CD4-positive, alpha-beta memory T cell (primary cell): ENCODE data around the gene LAMC1. TPM values are rescaled to one million over a fixed set of nuclear protein-coding genes. Genes with fewer than 3 reads are reported as not detected.
A peak's percentile ranks its signal among the peaks of the same experiment; 100 is the strongest.

Experiments used
- CTCF ChIA-PET: fragments of 350-600 bp; sonication (Branson Sonifier 250); formaldehyde crosslinking; loops from one replicate; lab custom pipeline; 2021; ENCODE audit warnings: inconsistent platforms; ENCODE audit not compliant: partially characterized antibody; lab: Charles Lee
- POLR2A ChIA-PET: fragments of 350-600 bp; sonication (Branson Sonifier 250); formaldehyde crosslinking; loops from one replicate; lab custom pipeline; 2021; ENCODE audit not compliant: partially characterized antibody; lab: Charles Lee
- DNase-seq, 5 donors: peaks; one replicate each; pipeline versions ENCODE4 v3.0.0 to v3.0.0-alpha.2; 2020 to 2022; ENCODE audit warnings: mixed read lengths in 1 of 5
- H3K27ac ChIP-seq: one replicate; pipeline ENCODE4 v1.7.0; 2013; ENCODE audit warnings: low read depth, low read length
- H3K27me3 ChIP-seq: 2 replicates; pipeline ENCODE4 v1.7.0; 2013; ENCODE audit warnings: mild to moderate bottlenecking, low read length, moderate library complexity; ENCODE audit not compliant: insufficient read depth
- H3K36me3 ChIP-seq: 2 replicates; pipeline ENCODE4 v1.7.0; 2013; ENCODE audit warnings: mild to moderate bottlenecking, low read length, moderate library complexity; ENCODE audit not compliant: insufficient read depth
- H3K4me1 ChIP-seq: 2 replicates; pipeline ENCODE4 v1.7.0; 2013; ENCODE audit warnings: mild to moderate bottlenecking, low read length, moderate library complexity; ENCODE audit not compliant: insufficient read depth
- H3K4me3 ChIP-seq, 2 donors: one replicate each; pipeline ENCODE4 v1.7.0; 2013; ENCODE audit warnings: low read length in 2 of 2, mild to moderate bottlenecking in 1 of 2
- H3K9me3 ChIP-seq, 2 donors: one replicate each; pipeline ENCODE4 v1.7.0; 2013; ENCODE audit warnings: low read length in 2 of 2, control low read depth in 1 of 2; ENCODE audit not compliant: control insufficient read depth in 1 of 2
- H3K27ac Mint-ChIP-seq, 7 donors: one replicate each; pipeline ENCODE4 v1.8.0; 2020 to 2021; ENCODE audit warnings: mixed read lengths in 7 of 7, mild to moderate bottlenecking in 6 of 7, inconsistent platforms in 3 of 7, moderate library complexity in 3 of 7
- H3K27me3 Mint-ChIP-seq, 2 donors: one replicate each; pipeline ENCODE4 v1.8.0; 2020 to 2021; ENCODE audit warnings: mixed read lengths in 2 of 2
- H3K36me3 Mint-ChIP-seq, 2 donors: one replicate each; pipeline ENCODE4 v1.8.0; 2020 to 2021; ENCODE audit warnings: mixed read lengths in 2 of 2, inconsistent platforms in 1 of 2, mild to moderate bottlenecking in 1 of 2
- H3K4me1 Mint-ChIP-seq, 4 donors: one replicate each; pipeline ENCODE4 v1.8.0; 2020 to 2021; ENCODE audit warnings: mixed read lengths in 4 of 4, mild to moderate bottlenecking in 1 of 4
- H3K4me3 Mint-ChIP-seq, 8 donors: one replicate each; pipeline ENCODE4 v1.8.0; 2020 to 2021; ENCODE audit warnings: mixed read lengths in 8 of 8, mild to moderate bottlenecking in 7 of 8, moderate library complexity in 6 of 8, inconsistent platforms in 3 of 8
- H3K9me3 Mint-ChIP-seq, 8 donors: one replicate each; pipeline ENCODE4 v1.8.0; 2020 to 2021; ENCODE audit warnings: mixed read lengths in 8 of 8, mild to moderate bottlenecking in 5 of 8, inconsistent platforms in 3 of 8, moderate library complexity in 1 of 8
- intact Hi-C: fragments of 100-400 bp; cut with micrococcal nuclease; formaldehyde crosslinking; loops from one replicate; pipeline ENCODE4 v1.15.1; 2023
- polyA plus RNA-seq, 2 donors: library from polyadenylated mRNA; unstranded; fragments of 300-500 nt; fragmentation: Illumina TruSeq; gene quantifications; one replicate each; pipeline ENCODE4 v1.2.3, GENCODE V29; 2021
- total RNA-seq, 2 experiments: library from RNA; stranded (reverse); gene quantifications; one replicate each; pipeline ENCODE4 v1.2.3, GENCODE V29; 2021

Gene LAMC1
- total and polyA plus RNA-seq, 4 experiments from 2014 or later = 0.49 to 0.50 TPM; not detected in 2

GRCh38 chr1:183021405-183022201 lies 1.6 kb upstream of the LAMC1 start:
- intact Hi-C loops = no loop called here
- peaks cover 10% of the 10 kb centered on the region for H3K4me1 ChIP-seq
- POLR2A ChIA-PET = no interaction called here
- H3K27ac Mint-ChIP-seq = no peak overlapping the region
- no peaks in the 10 kb centered on the region for H3K36me3 ChIP-seq
- H3K27me3 Mint-ChIP-seq = peaks cover 52 to 58% of the 10 kb centered on the region in 2 donors
- H3K4me3 ChIP-seq = no peak overlapping the region
- no peak overlapping the region for H3K27ac ChIP-seq
- peaks cover 11 to 22% (median 17%) of the 10 kb centered on the region in 4 donors for H3K4me1 Mint-ChIP-seq
- peaks cover 0 to 9% (median 3%) of the 10 kb centered on the region in 8 donors for H3K9me3 Mint-ChIP-seq
- no peaks in the 10 kb centered on the region for H3K9me3 ChIP-seq
- no peak for DNase-seq
- H3K4me3 Mint-ChIP-seq = peak overlapping the region in 6 of 8 donors; percentile 1 to 58 (median 22)
- CTCF ChIA-PET = no interaction called here
- H3K36me3 Mint-ChIP-seq = peaks cover 0 to 1% of the 10 kb centered on the region in 2 donors
- H3K27me3 ChIP-seq = peaks cover 25% of the 10 kb centered on the region

GRCh38 chr1:183022202-183023145 lies 746 bp upstream of the LAMC1 start:
- CTCF ChIA-PET = no interaction called here
- peak in 1 of 5 donors; percentile 36 for DNase-seq
- intact Hi-C loops = no loop called here
- H3K4me1 ChIP-seq = peaks cover 10% of the 10 kb centered on the region
- Mint-ChIP-seq H3K4me1 (peaks cover 11 to 22% (median 17%) of the 10 kb centered on the region in 4 donors), H3K4me3 (peak overlapping the region; percentile 51 to 72 (median 60)), H3K27ac (no peak overlapping the region), H3K36me3 (peaks cover 0 to 1% of the 10 kb centered on the region in 2 donors), H3K27me3 (peaks cover 55 to 56% of the 10 kb centered on the region in 2 donors), H3K9me3 (peaks cover 0 to 7% (median 3%) of the 10 kb centered on the region in 8 donors)
- no peak overlapping the region for H3K4me3 ChIP-seq
- no peaks in the 10 kb centered on the region for H3K9me3 ChIP-seq
- no peak overlapping the region for H3K27ac ChIP-seq
- peaks cover 30% of the 10 kb centered on the region for H3K27me3 ChIP-seq
- POLR2A ChIA-PET = no interaction called here
- no peaks in the 10 kb centered on the region for H3K36me3 ChIP-seq

DNA sequence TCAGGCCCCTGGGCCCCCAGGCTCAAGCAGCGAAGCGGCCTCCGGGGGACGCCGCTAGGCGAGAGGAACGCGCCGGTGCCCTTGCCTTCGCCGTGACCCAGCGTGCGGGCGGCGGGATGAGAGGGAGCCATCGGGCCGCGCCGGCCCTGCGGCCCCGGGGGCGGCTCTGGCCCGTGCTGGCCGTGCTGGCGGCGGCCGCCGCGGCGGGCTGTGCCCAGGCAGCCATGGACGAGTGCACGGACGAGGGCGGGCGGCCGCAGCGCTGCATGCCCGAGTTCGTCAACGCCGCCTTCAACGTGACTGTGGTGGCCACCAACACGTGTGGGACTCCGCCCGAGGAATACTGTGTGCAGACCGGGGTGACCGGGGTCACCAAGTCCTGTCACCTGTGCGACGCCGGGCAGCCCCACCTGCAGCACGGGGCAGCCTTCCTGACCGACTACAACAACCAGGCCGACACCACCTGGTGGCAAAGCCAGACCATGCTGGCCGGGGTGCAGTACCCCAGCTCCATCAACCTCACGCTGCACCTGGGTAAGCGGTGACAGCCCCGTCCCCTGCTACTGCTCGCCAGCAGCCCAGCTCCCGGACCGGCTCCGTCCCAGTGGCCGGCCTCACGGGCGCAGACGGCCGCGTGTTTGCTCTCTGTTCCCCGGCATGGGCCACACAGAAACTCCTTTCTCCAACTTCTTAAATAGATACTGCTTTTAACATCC lies 539 bp downstream of the LAMC1 start:
- ChIA-PET POLR2A (no interaction called here), CTCF (no interaction called here)
- Mint-ChIP-seq H3K4me1 (peaks cover 11 to 22% (median 17%) of the 10 kb centered on the region in 4 donors), H3K36me3 (peaks cover 0 to 1% of the 10 kb centered on the region in 2 donors), H3K27ac (no peak overlapping the region), H3K4me3 (peak overlapping the region; percentile 58 to 87 (median 80)), H3K9me3 (peaks cover 0 to 7% (median 2%) of the 10 kb centered on the region in 8 donors), H3K27me3 (peaks cover 55 to 59% of the 10 kb centered on the region in 2 donors)
- H3K27ac ChIP-seq = no peak overlapping the region
- intact Hi-C loops = no loop called here
- H3K4me1 ChIP-seq = peaks cover 10% of the 10 kb centered on the region
- H3K27me3 ChIP-seq = peaks cover 30% of the 10 kb centered on the region
- peak in 2 of 5 donors; percentile 4 for DNase-seq
- no peaks in the 10 kb centered on the region for H3K36me3 ChIP-seq
- no peaks in the 10 kb centered on the region for H3K9me3 ChIP-seq
- H3K4me3 ChIP-seq = peak overlapping the region in 1 of 2 donors; percentile 29

DNA sequence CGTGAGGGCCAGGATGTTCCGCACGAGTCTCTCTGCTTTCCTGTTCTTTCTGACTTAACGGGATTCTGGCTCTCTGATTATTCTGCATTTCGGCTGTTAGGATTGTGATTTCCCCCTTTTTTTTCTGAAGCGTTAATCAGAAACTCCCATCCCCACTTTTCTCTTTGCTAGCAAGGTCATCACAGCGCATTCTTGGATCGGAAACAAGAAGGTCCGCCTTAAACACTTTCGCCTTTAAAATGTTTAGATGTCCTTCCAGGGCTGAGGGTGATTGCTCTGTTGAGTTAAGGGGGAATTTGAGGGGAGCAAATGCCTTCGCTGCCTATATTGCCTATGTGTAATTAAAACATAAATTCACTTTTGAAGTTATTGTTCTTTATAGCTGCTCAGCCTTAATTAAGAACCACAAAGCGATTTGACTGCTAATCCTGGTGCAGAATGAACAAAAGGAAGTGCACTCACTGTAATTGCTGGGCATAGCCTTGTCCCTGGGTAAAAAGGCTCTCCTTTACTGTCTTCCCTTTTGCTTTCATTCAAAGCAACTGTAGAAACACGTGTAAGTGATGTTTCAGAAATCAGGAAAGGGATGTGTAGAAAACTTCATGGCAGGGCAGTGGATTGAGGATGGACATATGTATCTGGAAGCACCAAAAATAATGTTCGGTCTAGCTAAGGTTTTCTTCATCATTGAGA lies 1.2 kb downstream of the LAMC1 start:
- Histone ChIP-seq H3K4me1 (peaks cover 10% of the 10 kb centered on the region), H3K9me3 (no peaks in the 10 kb centered on the region), H3K27ac (no peak overlapping the region), H3K27me3 (peaks cover 30% of the 10 kb centered on the region), H3K4me3 (peak overlapping the region in 1 of 2 donors; percentile 29), H3K36me3 (no peaks in the 10 kb centered on the region)
- POLR2A ChIA-PET = no interaction called here
- H3K4me1 Mint-ChIP-seq = peaks cover 11 to 22% (median 17%) of the 10 kb centered on the region in 4 donors
- peak overlapping the region; percentile 58 to 87 (median 80) for H3K4me3 Mint-ChIP-seq
- DNase-seq = no peak
- peaks cover 0 to 1% of the 10 kb centered on the region in 2 donors for H3K36me3 Mint-ChIP-seq
- H3K27ac Mint-ChIP-seq = no peak overlapping the region
- CTCF ChIA-PET = no interaction called here
- H3K9me3 Mint-ChIP-seq = peaks cover 0 to 7% (median 2%) of the 10 kb centered on the region in 8 donors
- H3K27me3 Mint-ChIP-seq = peaks cover 61 to 63% of the 10 kb centered on the region in 2 donors
- intact Hi-C loops = no loop called here

- H3K36me3 ChIP-seq = no peaks in the 10 kb centered on the region
- no peak overlapping the region for H3K4me3 ChIP-seq
- peaks cover 30% of the 10 kb centered on the region for H3K27me3 ChIP-seq
- Mint-ChIP-seq H3K27ac (no peak overlapping the region), H3K36me3 (peaks cover 0 to 1% of the 10 kb centered on the region in 2 donors), H3K4me3 (peak overlapping the region in 7 of 8 donors; percentile 58 to 87 (median 80)), H3K4me1 (peaks cover 11 to 22% (median 17%) of the 10 kb centered on the region in 4 donors), H3K9me3 (peaks cover 0 to 7% (median 2%) of the 10 kb centered on the region in 8 donors), H3K27me3 (peaks cover 64 to 66% of the 10 kb centered on the region in 2 donors)
- H3K9me3 ChIP-seq = no peaks in the 10 kb centered on the region
- ChIA-PET CTCF (no interaction called here), POLR2A (no interaction called here)
- DNase-seq = no peak
- peaks cover 10% of the 10 kb centered on the region for H3K4me1 ChIP-seq
- intact Hi-C loops = no loop called here
- no peak overlapping the region for H3K27ac ChIP-seq
Measured at GRCh38 chr1:183025010-183025337, 1.8 kb downstream of the LAMC1 start.

DNA sequence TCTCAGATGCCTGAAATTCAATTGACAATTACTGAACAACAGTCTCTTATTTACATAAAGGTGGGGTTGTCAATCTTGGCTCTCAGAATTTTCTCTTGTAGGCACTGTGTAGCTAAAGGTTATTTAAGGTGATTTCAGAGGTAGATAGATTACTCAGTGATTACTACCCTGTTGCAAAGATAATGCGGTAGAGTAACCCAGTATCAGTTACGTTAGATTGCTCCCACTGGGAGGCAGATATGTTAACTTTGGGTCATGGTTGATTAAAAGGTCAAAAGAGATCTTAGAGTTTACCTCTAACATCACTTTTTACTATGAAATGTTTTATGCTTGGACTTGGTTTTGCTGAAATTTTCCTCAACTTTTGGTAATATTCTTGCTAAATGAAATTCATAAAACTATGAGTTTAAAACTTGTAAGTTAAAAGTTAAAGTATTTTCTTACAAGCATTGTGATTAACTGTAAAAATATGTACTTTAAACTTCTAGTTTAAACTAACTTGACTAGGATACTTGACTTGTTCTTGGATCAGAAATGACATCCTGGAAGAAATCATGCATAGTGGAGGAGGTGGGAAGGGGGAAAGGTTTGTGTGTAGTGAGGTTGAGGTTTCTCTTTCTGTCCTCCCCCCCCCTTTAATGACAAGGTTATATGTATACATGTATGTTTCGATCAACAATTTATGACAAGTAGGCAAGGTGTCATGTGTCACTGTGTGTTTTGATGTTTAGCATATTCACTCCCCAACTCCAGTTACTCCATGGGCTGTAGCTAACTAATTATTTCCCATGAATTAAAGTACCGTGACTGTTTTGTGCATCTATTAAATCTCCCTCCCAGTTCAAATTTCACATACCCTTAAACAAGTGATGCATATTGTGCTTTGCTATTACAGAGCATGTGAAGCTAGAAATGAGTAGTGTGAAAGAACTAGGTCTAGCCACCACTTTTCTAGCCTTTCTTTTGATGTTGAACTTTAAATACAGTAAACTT lies 2.9 kb downstream of the LAMC1 start:
- H3K4me1 ChIP-seq = peaks cover 10% of the 10 kb centered on the region
- H3K36me3 ChIP-seq = no peaks in the 10 kb centered on the region
- Mint-ChIP-seq H3K36me3 (peaks cover 0 to 1% of the 10 kb centered on the region in 2 donors), H3K4me3 (peak overlapping the region in 2 of 8 donors; percentile 0 to 48), H3K4me1 (peaks cover 11 to 22% (median 17%) of the 10 kb centered on the region in 4 donors), H3K9me3 (peaks cover 0 to 7% (median 2%) of the 10 kb centered on the region in 8 donors), H3K27ac (no peak overlapping the region), H3K27me3 (peaks cover 60 to 64% of the 10 kb centered on the region in 2 donors)
- H3K27ac ChIP-seq = no peak overlapping the region
- H3K4me3 ChIP-seq = no peak overlapping the region
- no peaks in the 10 kb centered on the region for H3K9me3 ChIP-seq
- DNase-seq = no peak
- peaks cover 34% of the 10 kb centered on the region for H3K27me3 ChIP-seq
- ChIA-PET CTCF (no interaction called here), POLR2A (no interaction called here)
- intact Hi-C loops = no loop called here
